Measurements from ENCODE around the gene TNFRSF6B. TPM values are rescaled to one million over a fixed set of nuclear protein-coding genes. Genes with fewer than 3 reads are reported as not detected.
"Not testable (repeated sequence)": the region's sequence is repeated elsewhere in the genome, so short reads cannot be mapped to it uniquely, and the experiment has no call there.

TNFRSF6B gene
- total RNA-seq, 2 experiments from 2014 or later = not detected

DNA sequence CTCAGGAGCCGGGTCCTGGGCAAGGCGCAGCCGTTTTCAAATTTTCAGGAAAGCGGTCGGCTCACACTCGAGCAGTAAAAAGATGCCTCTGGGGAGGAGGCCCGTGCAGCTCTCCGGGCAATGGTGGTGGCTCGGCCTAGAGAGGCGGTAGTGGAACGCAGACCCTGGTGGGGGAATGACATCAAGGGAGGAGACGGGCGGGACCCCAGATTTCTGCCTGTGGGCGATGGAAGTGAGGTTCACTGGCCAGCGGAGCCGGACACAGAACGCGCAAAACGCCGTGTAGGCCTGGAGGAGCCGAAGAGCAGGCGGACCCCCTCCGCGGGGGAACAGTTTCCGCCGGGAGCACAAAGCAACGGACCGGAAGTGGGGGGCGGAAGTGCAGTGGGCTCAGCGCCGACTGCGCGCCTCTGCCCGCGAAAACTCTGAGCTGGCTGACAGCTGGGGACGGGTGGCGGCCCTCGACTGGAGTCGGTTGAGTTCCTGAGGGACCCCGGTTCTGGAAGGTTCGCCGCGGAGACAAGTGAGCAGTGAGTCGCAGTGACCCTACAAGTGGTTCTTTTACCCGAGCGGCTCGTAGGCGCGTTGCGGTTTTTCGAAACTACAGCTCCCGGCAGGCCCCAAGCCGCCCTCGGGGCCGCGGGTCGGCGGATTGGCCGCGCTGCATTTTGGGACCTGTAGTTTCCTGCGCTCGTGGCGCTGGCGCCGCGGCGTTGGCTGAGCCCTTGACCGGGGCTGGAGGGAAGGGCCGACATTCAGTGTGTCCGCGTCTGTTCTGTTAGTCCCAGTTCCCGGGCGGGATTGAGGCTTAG is 38.3 kb upstream of the TNFRSF6B start, which contains the start of gene RTEL1:
Gene RTEL1 (plus strand): TSS at position 376 of the 812 bp plus-strand sequence. CDS start 1,091 bp downstream, outside the sequence.
- no peaks in the 10 kb centered on the region for H3K27me3 Mint-ChIP-seq
- peak; percentile 92 for DNase-seq
- ATAC-seq = peak; percentile 89
- H3K4me3 Mint-ChIP-seq = peak within 1 kb of the TSS; percentile 95
- no peaks in the 10 kb centered on the region for H3K9me3 Mint-ChIP-seq (ENCODE audit: low read depth)
- CTCF ChIA-PET = interaction anchor here (0.7 to 1.9 kb wide), 17 partner anchors 16 to 207 kb away, joined by 3 to 14 read pairs (median 4); partner anchors contain the start of genes GMEB2, HELZ2, LIME1 and TPD52L2
- peaks cover 5% of the 10 kb centered on the region for H3K36me3 Mint-ChIP-seq
- peak within 1 kb of the TSS; percentile 93 for H3K27ac Mint-ChIP-seq
- peaks cover 36% of the 10 kb centered on the region for H3K4me1 Mint-ChIP-seq

DNA sequence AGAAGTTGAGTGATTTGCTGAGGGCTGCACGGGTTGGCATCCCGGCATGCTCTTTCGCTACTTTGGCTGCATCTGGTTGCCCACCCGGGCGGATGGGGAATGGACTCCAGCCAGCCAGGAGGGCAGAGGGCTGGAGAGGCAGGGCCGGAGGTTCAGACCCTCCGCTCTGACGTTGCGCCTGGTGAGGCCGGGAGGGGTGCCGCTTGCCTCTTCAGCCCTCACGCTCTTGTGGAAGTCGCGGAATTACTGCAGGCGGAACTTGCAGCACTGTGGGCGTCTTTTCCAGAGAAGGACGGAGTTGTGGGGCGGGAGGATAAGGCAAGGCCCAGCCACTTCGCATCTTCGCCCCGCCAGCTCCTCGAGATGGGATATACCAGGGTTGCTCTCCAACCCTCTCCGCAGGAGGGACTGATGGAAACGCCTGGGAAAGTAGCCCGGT is 37.7 kb upstream of the TNFRSF6B start:
- Mint-ChIP-seq H3K27ac (peak overlapping the region; percentile 93), H3K4me3 (peak overlapping the region; percentile 95), H3K27me3 (no peaks in the 10 kb centered on the region), H3K36me3 (peaks cover 5% of the 10 kb centered on the region), H3K9me3 (ENCODE audit: low read depth) (no peaks in the 10 kb centered on the region), H3K4me1 (peaks cover 35% of the 10 kb centered on the region)
- DNase-seq (no peak), ATAC-seq (peak; percentile 12)
- CTCF ChIA-PET = interaction anchor here (0.8 to 1.9 kb wide), 16 partner anchors 17 to 206 kb away, joined by 3 to 14 read pairs (median 4); partner anchors contain the start of genes GMEB2, HELZ2, LIME1 and TPD52L2

DNA sequence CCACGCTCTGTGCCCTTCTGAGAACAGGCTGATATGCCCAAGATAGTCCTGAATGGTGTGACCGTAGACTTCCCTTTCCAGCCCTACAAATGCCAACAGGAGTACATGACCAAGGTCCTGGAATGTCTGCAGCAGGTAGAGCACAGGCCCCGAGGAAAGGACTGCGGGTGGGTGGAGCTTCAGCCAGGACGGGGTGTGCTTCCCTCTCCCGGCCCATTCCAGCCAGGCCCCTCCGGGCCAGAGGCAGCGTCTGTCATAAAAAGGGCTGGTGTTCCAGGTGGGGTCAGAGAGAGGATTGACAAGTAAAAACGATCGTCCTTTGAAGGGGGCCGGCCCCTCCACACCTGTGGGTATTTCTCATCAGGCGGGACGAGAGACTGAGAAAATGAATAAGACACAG is 37.1 kb upstream of the TNFRSF6B start:
- CTCF ChIA-PET = interaction anchor here (1.5 kb wide), 1 partner anchor 93 kb away, joined by 5 read pairs; no protein-coding TSS in a partner anchor
- Mint-ChIP-seq H3K9me3 (ENCODE audit: low read depth) (no peaks in the 10 kb centered on the region), H3K27me3 (no peaks in the 10 kb centered on the region), H3K4me3 (peak overlapping the region; percentile 95), H3K4me1 (peaks cover 29% of the 10 kb centered on the region), H3K27ac (peak overlapping the region; percentile 19), H3K36me3 (peaks cover 5% of the 10 kb centered on the region)
- ATAC-seq (no peak), DNase-seq (no peak)

DNA sequence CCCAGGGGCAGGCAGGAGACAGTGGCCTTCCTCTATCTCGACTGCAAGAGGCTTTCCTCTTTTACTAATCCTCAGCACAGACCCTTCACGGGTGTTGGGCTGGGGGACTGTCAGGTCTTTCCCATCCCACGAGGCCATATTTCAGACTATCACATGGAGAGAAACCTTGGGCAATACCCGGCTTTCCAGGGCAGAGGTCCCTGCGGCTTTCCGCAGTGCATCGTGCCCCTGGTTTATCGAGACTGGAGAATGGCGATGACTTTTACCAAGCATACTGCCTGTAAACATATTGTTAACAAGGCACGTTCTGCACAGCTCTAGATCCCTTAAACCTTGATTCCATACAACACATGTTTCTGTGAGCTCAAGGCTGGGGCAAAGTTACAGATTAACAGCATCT is 36.3 kb upstream of the TNFRSF6B start:
- H3K4me3 Mint-ChIP-seq; DNase-seq; H3K27me3 Mint-ChIP-seq; H3K9me3 Mint-ChIP-seq (ENCODE audit: low read depth); H3K36me3 Mint-ChIP-seq; H3K27ac Mint-ChIP-seq; ATAC-seq: not testable (repeated sequence)
- CTCF ChIA-PET = interaction anchor here (1.5 kb wide), 1 partner anchor 164 kb away, joined by 3 read pairs; no protein-coding TSS in a partner anchor
- peaks cover 23% of the 10 kb centered on the region for H3K4me1 Mint-ChIP-seq

DNA sequence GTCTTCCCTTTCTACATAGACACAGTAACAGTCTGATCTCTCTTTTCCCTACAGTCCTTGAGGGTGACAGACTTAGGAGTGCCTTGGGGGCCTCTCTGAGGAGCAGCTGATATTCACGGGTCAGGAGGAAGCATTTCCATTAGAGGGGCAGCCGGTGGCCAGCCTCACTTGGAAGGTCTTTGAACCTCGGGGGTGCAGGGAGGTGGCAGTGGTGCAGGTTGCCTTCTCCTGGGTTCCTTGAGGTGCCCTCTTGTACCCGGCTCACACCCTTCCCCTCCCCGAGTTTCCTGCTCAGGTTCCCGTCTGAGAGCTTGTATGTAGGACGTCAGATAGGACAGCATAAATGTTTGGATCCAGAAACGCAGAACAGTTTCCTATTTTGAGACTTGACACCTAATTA is 35.8 kb upstream of the TNFRSF6B start:
- no peaks in the 10 kb centered on the region for H3K27me3 Mint-ChIP-seq
- CTCF ChIA-PET = interaction anchor here (1.5 kb wide), 1 partner anchor 164 kb away, joined by 3 read pairs; no protein-coding TSS in a partner anchor
- peaks cover 5% of the 10 kb centered on the region for H3K36me3 Mint-ChIP-seq
- H3K27ac Mint-ChIP-seq = no peak overlapping the region
- DNase-seq = no peak
- no peak for ATAC-seq
- peaks cover 23% of the 10 kb centered on the region for H3K4me1 Mint-ChIP-seq
- no peaks in the 10 kb centered on the region for H3K9me3 Mint-ChIP-seq (ENCODE audit: low read depth)
- peak overlapping the region; percentile 15 for H3K4me3 Mint-ChIP-seq

DNA sequence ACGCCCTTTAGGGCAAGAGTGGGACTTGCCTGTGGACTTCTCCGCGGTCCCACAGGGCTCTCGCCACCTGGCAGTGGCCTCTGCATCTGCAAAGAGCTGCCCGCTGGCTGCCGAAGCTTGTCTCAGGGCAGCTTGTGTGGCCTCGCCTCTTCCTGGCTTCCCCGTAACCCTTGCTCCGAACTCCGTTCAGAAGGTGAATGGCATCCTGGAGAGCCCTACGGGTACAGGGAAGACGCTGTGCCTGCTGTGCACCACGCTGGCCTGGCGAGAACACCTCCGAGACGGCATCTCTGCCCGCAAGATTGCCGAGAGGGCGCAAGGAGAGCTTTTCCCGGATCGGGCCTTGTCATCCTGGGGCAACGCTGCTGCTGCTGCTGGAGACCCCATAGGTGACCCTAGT is 35.3 kb upstream of the TNFRSF6B start:
- DNase-seq (no peak), ATAC-seq (no peak)
- no peaks in the 10 kb centered on the region for H3K9me3 Mint-ChIP-seq (ENCODE audit: low read depth)
- peaks cover 23% of the 10 kb centered on the region for H3K4me1 Mint-ChIP-seq
- CTCF ChIA-PET = interaction anchor here (1.5 kb wide), 1 partner anchor 165 kb away, joined by 3 read pairs; no protein-coding TSS in a partner anchor
- no peak overlapping the region for H3K27ac Mint-ChIP-seq
- H3K27me3 Mint-ChIP-seq = no peaks in the 10 kb centered on the region
- no peak overlapping the region for H3K4me3 Mint-ChIP-seq
- peaks cover 5% of the 10 kb centered on the region for H3K36me3 Mint-ChIP-seq

DNA sequence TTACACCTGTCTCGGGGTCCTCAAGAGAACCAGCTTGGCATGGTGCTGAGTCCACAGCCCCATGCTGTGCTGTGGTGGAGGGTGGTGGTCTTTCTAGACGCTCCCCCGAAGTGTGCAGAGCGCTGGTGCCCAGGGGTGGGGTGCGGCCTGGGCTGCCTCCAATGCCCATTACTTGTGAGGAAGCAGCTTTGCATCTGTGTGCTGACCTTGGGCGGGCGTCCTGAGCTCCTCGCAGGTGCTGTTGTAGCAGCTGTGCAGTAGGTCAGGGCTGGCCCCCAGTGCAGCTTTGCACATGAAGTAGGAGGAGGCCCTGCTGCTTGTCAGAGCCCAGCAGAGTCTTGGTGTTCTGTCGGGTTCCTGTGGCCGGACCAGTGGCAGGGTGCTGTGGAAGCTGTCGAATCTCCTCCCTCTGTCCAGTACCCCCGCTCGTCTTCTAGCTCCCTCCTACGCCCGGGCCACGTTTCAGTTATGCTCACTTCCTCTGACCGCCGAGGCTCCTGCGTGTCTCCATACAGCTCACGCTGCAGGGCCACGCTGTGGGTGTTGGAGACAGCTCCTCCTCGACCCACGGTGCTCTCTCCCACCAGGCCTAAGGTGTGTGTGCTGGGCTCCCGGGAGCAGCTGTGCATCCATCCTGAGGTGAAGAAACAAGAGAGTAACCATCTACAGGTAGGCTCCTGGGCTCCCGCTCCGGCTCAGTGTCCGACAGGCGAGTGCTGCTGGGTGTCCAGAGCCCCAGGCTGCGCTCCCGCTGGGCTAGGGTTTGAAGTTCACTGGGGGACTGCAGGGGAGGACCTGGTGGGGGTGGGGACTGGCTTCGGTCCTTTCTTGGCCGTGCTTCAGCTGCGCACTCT is 34.3 kb upstream of the TNFRSF6B start:
- CTCF ChIA-PET = interaction anchor here (0.9 kb wide), 1 partner anchor 125 kb away, joined by 3 read pairs; the partner anchor contains the start of gene PTK6
- DNase-seq = no peak
- peaks cover 20% of the 10 kb centered on the region for H3K4me1 Mint-ChIP-seq
- H3K27me3 Mint-ChIP-seq = no peaks in the 10 kb centered on the region
- H3K4me3 Mint-ChIP-seq = no peak overlapping the region
- no peak for ATAC-seq
- H3K36me3 Mint-ChIP-seq = peaks cover 7% of the 10 kb centered on the region
- H3K27ac Mint-ChIP-seq = no peak overlapping the region
- no peaks in the 10 kb centered on the region for H3K9me3 Mint-ChIP-seq (ENCODE audit: low read depth)

DNA sequence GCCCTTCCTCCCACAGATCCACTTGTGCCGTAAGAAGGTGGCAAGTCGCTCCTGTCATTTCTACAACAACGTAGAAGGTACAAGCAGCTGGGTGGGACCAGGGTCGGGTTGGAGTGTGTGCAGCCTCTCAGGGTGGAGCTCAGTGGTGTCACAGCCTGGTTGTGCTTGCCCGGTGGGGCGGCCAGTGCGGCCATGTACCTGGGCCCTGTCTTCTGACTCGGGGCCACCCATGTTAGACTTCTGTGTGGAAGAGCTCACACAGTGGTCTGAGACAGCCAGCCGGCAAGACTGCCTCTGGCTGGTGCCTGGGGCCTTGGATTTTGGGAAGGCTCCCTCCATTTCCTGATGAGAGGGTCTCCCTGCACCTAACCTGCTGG is 33.7 kb upstream of the TNFRSF6B start:
- CTCF ChIA-PET = no interaction called here
- DNase-seq (no peak), ATAC-seq (no peak)
- Mint-ChIP-seq H3K36me3 (peaks cover 7% of the 10 kb centered on the region), H3K4me3 (no peak overlapping the region), H3K27ac (no peak overlapping the region), H3K4me1 (peaks cover 16% of the 10 kb centered on the region), H3K9me3 (ENCODE audit: low read depth) (no peaks in the 10 kb centered on the region), H3K27me3 (no peaks in the 10 kb centered on the region)

DNA sequence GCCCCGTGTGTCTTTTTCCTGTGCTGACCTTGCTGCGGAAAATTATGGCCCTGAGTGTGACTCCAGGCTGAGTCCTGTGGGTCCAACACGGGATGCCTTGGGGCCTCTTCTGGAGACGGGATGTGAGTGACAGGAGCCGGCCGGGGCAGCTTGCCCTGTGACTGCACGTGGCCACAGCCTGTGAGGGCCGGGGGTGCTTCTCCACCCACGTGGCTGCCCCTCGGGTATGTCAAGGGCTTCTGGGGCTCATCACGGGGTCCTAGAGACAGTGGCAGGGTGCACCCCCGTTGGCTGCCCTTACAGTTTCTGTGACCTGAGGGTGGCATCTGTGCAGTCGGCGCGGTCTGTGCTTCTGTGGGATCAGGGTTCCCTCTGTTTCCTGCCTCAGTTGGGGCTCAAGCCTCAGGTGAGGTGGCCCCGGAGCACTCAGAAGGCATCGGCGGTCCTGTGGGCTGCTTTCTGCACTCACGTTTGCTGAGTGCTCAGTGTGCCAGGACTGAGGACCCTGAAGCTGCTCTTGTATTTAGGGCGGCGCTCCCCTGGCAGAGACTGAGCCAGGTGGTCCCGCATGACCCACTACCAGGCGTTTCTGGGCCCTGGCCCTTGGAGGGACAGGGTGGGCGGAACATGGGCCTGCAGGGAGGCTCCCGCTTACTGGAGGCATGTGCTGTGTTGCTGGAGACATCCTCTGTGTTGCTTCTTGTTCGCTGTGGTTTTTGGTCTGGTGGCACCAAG is 33.0 kb upstream of the TNFRSF6B start:
- H3K36me3 Mint-ChIP-seq = peaks cover 10% of the 10 kb centered on the region
- H3K27ac Mint-ChIP-seq = no peak overlapping the region
- DNase-seq (no peak), ATAC-seq (no peak)
- CTCF ChIA-PET = no interaction called here
- H3K27me3 Mint-ChIP-seq = no peaks in the 10 kb centered on the region
- no peak overlapping the region for H3K4me3 Mint-ChIP-seq
- no peaks in the 10 kb centered on the region for H3K9me3 Mint-ChIP-seq (ENCODE audit: low read depth)
- peaks cover 12% of the 10 kb centered on the region for H3K4me1 Mint-ChIP-seq

DNA sequence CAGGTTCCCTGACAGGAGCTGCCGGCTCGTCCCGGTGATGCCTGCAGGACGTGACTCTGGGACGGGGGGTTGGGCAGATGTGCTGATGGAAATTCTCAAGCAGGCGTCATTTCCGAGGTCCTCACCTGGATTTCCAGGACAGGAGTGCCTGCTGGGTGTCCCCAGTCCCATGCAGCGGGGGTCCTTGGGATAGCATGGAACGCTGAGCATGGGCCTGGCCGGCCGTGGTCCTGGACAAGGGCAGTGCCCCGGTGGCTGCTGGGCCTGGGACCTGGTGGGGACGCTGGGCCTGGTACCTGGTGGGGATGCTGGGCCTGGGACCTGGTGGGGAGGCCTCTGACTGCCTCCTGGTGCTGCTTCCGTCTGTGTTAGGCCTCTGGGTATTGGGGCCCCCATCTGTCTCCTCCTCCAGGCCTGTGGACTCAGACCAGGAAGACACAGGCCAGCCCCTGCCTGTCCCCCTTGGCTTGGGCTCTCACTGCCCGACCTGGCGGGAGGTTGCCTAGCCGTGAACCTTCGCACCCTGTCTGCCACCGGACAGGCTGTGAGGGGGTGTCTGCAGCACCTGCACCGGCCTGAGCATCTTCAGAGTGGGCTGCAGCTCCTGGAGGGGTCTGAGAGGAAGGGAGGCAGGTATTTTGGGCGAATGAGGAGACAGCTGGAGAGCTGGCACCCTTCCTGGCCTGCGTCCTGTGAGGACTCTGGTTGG is 32.2 kb upstream of the TNFRSF6B start:
- H3K9me3 Mint-ChIP-seq (ENCODE audit: low read depth) = no peaks in the 10 kb centered on the region
- H3K4me3 Mint-ChIP-seq = no peak overlapping the region
- no peaks in the 10 kb centered on the region for H3K27me3 Mint-ChIP-seq
- H3K4me1 Mint-ChIP-seq = peaks cover 6% of the 10 kb centered on the region
- CTCF ChIA-PET = no interaction called here
- ATAC-seq (no peak), DNase-seq (no peak)
- H3K36me3 Mint-ChIP-seq = peaks cover 10% of the 10 kb centered on the region
- no peak overlapping the region for H3K27ac Mint-ChIP-seq

DNA sequence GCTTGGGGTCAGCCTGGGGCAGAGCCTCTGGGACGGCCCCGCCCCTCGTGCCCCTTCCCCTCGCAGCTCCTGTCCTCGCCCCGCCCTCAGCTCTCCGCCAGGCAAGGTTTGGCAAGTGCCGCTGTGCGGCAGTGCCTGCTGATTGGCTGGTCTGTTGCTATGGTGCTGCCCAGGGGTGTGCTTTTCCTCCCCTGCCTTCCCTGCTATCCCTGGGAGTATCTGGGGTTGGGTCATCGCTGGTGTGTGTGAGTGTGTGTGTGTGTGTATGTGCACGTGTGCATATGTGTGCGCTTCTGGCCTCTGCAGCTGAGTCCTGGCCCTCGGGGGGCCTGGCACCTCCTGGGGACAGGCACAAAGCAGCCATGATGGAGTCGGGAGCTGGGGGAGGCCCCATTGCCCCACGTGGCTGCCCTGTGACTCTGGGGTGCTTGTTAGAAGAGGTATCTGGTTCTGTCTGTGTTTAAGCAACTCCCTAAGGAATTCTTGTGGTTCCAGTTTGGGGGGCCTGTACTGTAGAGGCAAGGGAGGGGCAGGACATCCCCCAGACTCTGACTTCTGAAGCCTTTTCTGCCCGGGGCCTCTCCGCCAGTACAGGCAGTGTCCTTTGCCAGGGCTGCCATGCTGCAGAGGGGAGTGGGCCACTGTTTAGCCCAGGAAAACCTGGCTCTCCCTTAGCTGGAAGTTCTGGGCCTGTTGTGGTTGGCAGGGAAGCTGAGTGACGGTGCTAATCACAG is 31.4 kb upstream of the TNFRSF6B start:
- Mint-ChIP-seq H3K4me1 (no peaks in the 10 kb centered on the region), H3K27ac (no peak overlapping the region), H3K4me3 (no peak overlapping the region), H3K9me3 (ENCODE audit: low read depth) (no peaks in the 10 kb centered on the region), H3K27me3 (no peaks in the 10 kb centered on the region), H3K36me3 (peaks cover 7% of the 10 kb centered on the region)
- CTCF ChIA-PET = no interaction called here
- ATAC-seq (no peak), DNase-seq (no peak)

DNA sequence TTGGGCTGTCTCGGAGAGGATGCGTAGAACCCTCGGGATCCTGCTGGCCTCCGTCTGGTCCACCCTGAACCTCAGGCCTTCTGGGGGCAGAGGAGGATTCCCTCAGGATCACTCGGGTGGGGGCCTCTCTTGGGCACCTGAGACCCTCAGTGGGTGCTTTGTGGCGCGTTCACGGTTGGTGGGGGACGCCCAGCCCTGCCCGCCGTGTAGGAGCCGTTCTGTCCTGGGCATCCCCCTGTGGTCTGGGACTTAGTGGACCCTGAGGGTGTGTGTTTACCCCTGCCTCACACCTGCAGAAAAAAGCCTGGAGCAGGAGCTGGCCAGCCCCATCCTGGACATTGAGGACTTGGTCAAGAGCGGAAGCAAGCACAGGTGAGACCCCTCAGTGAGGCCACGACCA is 30.7 kb upstream of the TNFRSF6B start:
- ATAC-seq (no peak), DNase-seq (no peak)
- Mint-ChIP-seq H3K27ac (no peak overlapping the region), H3K4me1 (no peaks in the 10 kb centered on the region), H3K9me3 (ENCODE audit: low read depth) (no peaks in the 10 kb centered on the region), H3K4me3 (no peak overlapping the region), H3K27me3 (no peaks in the 10 kb centered on the region), H3K36me3 (peaks cover 7% of the 10 kb centered on the region)
- CTCF ChIA-PET = no interaction called here
